HepG2 (cell line): ENCODE measurements around the gene WDR81. TPM values are rescaled to one million over a fixed set of nuclear protein-coding genes. Genes with fewer than 3 reads are reported as not detected.
A peak's percentile ranks its signal among the peaks of the same experiment; 100 is the strongest.

Source experiments
- CENPX ChIP-seq: sonication (generic); formaldehyde crosslinking; IDR thresholded peaks from 2 replicates; pipeline ENCODE4 v1.9.0; 2021; ENCODE audit warnings: mild to moderate bottlenecking, missing genetic modification reagents, moderate library complexity
- DNMT1 ChIP-seq: sonication (generic); formaldehyde crosslinking; IDR thresholded peaks from 2 replicates; pipeline ENCODE4 v1.5.1; 2020; ENCODE audit warnings: mild to moderate bottlenecking, missing genetic modification reagents
- MAFK ChIP-seq, 2 experiments: IDR thresholded peaks in 1 of 2; conservative IDR thresholded peaks in 1 of 2; 2 replicates each; pipeline ENCODE4 v1.6.1; 2011; ENCODE audit warnings: improper control_type of control experiment in 2 of 2, low read length in 2 of 2
- NBN ChIP-seq: fragments of 450-650 bp; conservative IDR thresholded peaks from 2 replicates; pipeline ENCODE4 v1.6.1; 2017
- NFE2L1 ChIP-seq: sonication (generic); formaldehyde crosslinking; IDR thresholded peaks from 2 replicates; pipeline ENCODE4 v1.4.0; 2020; ENCODE audit warnings: missing genetic modification reagents, mild to moderate bottlenecking, borderline replicate concordance
- RFX3 ChIP-seq: IDR thresholded peaks from 2 replicates; pipeline ENCODE4 v1.6.1; 2016; ENCODE audit warnings: missing biosample characterization, missing genetic modification reagents
- RNF2 ChIP-seq: fragments of 450-650 bp; conservative IDR thresholded peaks from 2 replicates; pipeline ENCODE4 v1.6.1; 2016; ENCODE audit warnings: low read depth
- SOX5 ChIP-seq: IDR thresholded peaks from 2 replicates; pipeline ENCODE4 v1.6.1; 2016; ENCODE audit warnings: borderline replicate concordance
- UBTF ChIP-seq: sonication (generic); formaldehyde crosslinking; IDR thresholded peaks from 2 replicates; pipeline ENCODE4 v1.4.0; 2020; ENCODE audit warnings: mild to moderate bottlenecking, missing genetic modification reagents
- ZFP36L1 ChIP-seq: sonication (generic); formaldehyde crosslinking; IDR thresholded peaks from 2 replicates; pipeline ENCODE4 v1.8.0; 2022; ENCODE audit warnings: mild to moderate bottlenecking, missing genetic modification reagents, moderate library complexity
- ZFX ChIP-seq: sonication (generic); formaldehyde crosslinking; IDR thresholded peaks from 2 replicates; pipeline ENCODE4 v1.4.0; 2020; ENCODE audit warnings: mild to moderate bottlenecking, low read depth, missing genetic modification reagents, moderate library complexity
- ZNF383 ChIP-seq: sonication (generic); formaldehyde crosslinking; IDR thresholded peaks from 2 replicates; pipeline ENCODE4 v1.4.0; 2020; ENCODE audit warnings: missing genetic modification reagents, mild to moderate bottlenecking, borderline replicate concordance
- ZNF614 ChIP-seq: IDR thresholded peaks from 2 replicates; pipeline ENCODE4 v1.6.1; 2018; ENCODE audit warnings: missing biosample characterization, missing genetic modification reagents, inconsistent platforms, borderline replicate concordance
- ZNF740 ChIP-seq: sonication (generic); formaldehyde crosslinking; IDR thresholded peaks from 2 replicates; pipeline ENCODE4 v1.4.0; 2020; ENCODE audit warnings: missing genetic modification reagents
- ZNF761 ChIP-seq: sonication (generic); formaldehyde crosslinking; conservative IDR thresholded peaks from 2 replicates; pipeline ENCODE4 v1.4.0; 2020; ENCODE audit warnings: mild to moderate bottlenecking, missing genetic modification reagents
- ZNF788 ChIP-seq: sonication (generic); formaldehyde crosslinking; IDR thresholded peaks from 2 replicates; pipeline ENCODE4 v1.5.0; 2020; ENCODE audit warnings: mild to moderate bottlenecking, missing genetic modification reagents, borderline replicate concordance
- polyA plus RNA-seq, 8 experiments: library from polyadenylated mRNA; depleted of rRNA in 3 of 8; stranded (reverse) in 7 of 8; unstranded in 1 of 8; fragments of >200 nt; fragmentation: Illumina TruSeq in 4 of 8; extraction: Trizol in 4 of 8; gene quantifications; 2 replicates each; pipeline versions ENCODE4 v1.2.1 to v1.2.3, GENCODE V29; 2011 to 2016; ENCODE audit warnings: low read depth in 4 of 8, missing spikeins in 1 of 8, mixed read lengths in 1 of 8; ENCODE audit not compliant: insufficient read depth in 1 of 8
- total RNA-seq, 5 experiments: library from RNA; depleted of rRNA; stranded (reverse); fragments of >200 nt; fragmentation: Illumina TruSeq; extraction: Trizol; gene quantifications; 2 replicates each; pipeline ENCODE4 v1.2.3, GENCODE V29; 2016; ENCODE audit warnings: low read depth in 1 of 5
- TF ChIP-seq, protein P1 (sequence below), 2 experiments: sonication (generic) in 1 of 2; formaldehyde crosslinking in 1 of 2; IDR thresholded peaks; 2 replicates each; pipeline versions ENCODE4 v1.4.0 to v1.6.1; 2018 to 2020; ENCODE audit warnings: missing genetic modification reagents in 2 of 2, borderline replicate concordance in 1 of 2, low read depth in 1 of 2, mild to moderate bottlenecking in 1 of 2, missing biosample characterization in 1 of 2
- TF ChIP-seq, protein P2 (sequence below): sonication (generic); formaldehyde crosslinking; IDR thresholded peaks from 2 replicates; pipeline ENCODE4 v1.5.1; 2020; ENCODE audit warnings: missing genetic modification reagents, mild to moderate bottlenecking, borderline replicate concordance
- TF ChIP-seq, protein P3 (sequence below): IDR thresholded peaks from 2 replicates; pipeline ENCODE4 v1.6.1; 2016; ENCODE audit warnings: control low read depth
- TF ChIP-seq, protein P4 (sequence below): sonication (generic); formaldehyde crosslinking; IDR thresholded peaks from 2 replicates; pipeline ENCODE4 v1.4.0; 2020; ENCODE audit warnings: missing genetic modification reagents

The WDR81 gene
- total and polyA plus RNA-seq, 2 of the 13 experiments (the other 11 are each of a cell fraction or from before 2014, with no cell fraction given) = 9.1 to 16.7 TPM

DNA sequence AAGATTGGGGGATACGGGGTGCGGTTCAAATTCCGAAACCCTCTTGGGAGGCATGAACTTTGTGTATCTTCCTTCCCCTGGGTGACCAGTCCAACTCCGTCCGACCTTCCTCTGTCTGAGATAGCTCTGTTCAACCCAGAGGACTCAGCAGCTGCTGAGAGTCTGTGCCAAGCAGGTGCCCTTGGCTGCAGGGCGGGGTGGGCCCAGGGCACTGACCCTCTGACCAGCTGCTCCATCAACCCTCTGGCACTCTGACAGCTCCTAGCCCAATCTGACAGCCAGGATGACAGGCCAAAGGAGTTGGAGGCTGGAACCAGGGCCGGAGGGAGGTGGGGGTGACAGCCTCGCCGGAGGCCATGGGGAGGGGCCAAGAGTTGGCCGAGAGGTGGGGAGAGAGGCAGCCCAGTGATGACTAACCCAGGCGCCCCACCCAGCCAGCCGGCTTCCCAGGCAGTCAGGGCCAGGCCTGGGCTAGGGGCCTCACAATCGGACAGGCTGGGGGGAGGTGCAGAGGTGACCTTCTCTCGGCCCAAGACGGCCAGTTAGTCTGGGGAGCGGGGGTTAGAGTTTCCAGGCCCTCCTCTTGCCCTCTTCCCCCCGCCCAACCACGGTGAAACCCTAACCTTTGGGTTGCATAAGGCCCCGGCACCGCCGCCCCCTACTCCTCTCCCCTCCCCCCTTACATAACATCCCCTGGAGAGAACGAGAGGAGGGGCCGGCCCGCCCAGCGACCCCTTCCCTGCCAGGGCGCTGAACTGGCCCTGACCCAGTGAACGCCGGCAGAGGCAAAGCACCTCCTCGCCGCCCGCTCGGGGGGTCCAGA is 9.3 kb upstream of the WDR81 start (continued):
- TF ChIP-seq, protein P1, sequence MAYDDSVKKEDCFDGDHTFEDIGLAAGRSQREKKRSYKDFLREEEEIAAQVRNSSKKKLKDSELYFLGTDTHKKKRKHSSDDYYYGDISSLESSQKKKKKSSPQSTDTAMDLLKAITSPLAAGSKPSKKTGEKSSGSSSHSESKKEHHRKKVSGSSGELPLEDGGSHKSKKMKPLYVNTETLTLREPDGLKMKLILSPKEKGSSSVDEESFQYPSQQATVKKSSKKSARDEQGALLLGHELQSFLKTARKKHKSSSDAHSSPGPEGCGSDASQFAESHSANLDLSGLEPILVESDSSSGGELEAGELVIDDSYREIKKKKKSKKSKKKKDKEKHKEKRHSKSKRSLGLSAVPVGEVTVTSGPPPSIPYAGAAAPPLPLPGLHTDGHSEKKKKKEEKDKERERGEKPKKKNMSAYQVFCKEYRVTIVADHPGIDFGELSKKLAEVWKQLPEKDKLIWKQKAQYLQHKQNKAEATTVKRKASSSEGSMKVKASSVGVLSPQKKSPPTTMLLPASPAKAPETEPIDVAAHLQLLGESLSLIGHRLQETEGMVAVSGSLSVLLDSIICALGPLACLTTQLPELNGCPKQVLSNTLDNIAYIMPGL (CRISPR knock-in tag; IDR thresholded peaks at IDR 0.05; ENCODE audit: borderline replicate concordance in 1 of 2, low read depth in 1 of 2) = peak in 1 of 2 experiments; percentile 50; a peak in 1 of 4 replicates
- TF ChIP-seq, protein P2, sequence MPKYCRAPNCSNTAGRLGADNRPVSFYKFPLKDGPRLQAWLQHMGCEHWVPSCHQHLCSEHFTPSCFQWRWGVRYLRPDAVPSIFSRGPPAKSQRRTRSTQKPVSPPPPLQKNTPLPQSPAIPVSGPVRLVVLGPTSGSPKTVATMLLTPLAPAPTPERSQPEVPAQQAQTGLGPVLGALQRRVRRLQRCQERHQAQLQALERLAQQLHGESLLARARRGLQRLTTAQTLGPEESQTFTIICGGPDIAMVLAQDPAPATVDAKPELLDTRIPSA (CRISPR knock-in tag) = no peak
- TF ChIP-seq ZNF614 (CRISPR knock-in tag) (peak; percentile 64; the same call in 1 of the 2 replicates), UBTF (CRISPR knock-in tag) (peak; percentile 38; the same call in 1 of the 2 replicates), NBN (no peak), ZNF788 (peak; percentile 63), DNMT1 (CRISPR knock-in tag) (no peak), RNF2 (no peak), ZFP36L1 (CRISPR knock-in tag) (peak; percentile 45; the same call in 1 of the 2 replicates), ZNF383 (CRISPR knock-in tag) (0 out of 2 replicates have a peak, but pooled peaks have one; percentile 9), ZNF761 (CRISPR knock-in tag) (0 out of 2 replicates have a peak, but pooled peaks have one; percentile 32), ZFX (CRISPR knock-in tag) (peak; percentile 3; the same call in 1 of the 2 replicates), NFE2L1 (CRISPR knock-in tag) (0 out of 2 replicates have a peak, but pooled peaks have one; percentile 31), RFX3 (CRISPR knock-in tag) (no peak), MAFK (conservative IDR thresholded peaks at IDR 0.05 in 1 of 2, IDR thresholded peaks at IDR 0.05 in 1 of 2; ENCODE audit: low read length in 2 of 2) (no peak), ZNF740 (peak; percentile 56), CENPX (CRISPR knock-in tag) (no peak), SOX5 (CRISPR knock-in tag) (0 out of 2 replicates have a peak, but pooled peaks have one; percentile 45)
- TF ChIP-seq, protein P3, sequence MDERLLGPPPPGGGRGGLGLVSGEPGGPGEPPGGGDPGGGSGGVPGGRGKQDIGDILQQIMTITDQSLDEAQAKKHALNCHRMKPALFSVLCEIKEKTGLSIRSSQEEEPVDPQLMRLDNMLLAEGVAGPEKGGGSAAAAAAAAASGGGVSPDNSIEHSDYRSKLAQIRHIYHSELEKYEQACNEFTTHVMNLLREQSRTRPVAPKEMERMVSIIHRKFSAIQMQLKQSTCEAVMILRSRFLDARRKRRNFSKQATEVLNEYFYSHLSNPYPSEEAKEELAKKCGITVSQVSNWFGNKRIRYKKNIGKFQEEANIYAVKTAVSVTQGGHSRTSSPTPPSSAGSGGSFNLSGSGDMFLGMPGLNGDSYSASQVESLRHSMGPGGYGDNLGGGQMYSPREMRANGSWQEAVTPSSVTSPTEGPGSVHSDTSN (CRISPR knock-in tag) = no peak
- TF ChIP-seq, protein P4, sequence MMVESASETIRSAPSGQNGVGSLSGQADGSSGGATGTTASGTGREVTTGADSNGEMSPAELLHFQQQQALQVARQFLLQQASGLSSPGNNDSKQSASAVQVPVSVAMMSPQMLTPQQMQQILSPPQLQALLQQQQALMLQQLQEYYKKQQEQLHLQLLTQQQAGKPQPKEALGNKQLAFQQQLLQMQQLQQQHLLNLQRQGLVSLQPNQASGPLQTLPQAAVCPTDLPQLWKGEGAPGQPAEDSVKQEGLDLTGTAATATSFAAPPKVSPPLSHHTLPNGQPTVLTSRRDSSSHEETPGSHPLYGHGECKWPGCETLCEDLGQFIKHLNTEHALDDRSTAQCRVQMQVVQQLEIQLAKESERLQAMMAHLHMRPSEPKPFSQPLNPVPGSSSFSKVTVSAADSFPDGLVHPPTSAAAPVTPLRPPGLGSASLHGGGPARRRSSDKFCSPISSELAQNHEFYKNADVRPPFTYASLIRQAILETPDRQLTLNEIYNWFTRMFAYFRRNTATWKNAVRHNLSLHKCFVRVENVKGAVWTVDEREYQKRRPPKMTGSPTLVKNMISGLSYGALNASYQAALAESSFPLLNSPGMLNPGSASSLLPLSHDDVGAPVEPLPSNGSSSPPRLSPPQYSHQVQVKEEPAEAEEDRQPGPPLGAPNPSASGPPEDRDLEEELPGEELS (CRISPR knock-in tag) = 0 out of 2 replicates have a peak, but pooled peaks have one; percentile 37
